PC-3 (cell line): Measurements from ENCODE around the gene TMX3.

Experiments
- CTCF ChIP-seq: fragments of 300-600 bp; sonication (generic); conservative IDR thresholded peaks from 2 replicates; pipeline ENCODE4 v1.5.1; 2017; ENCODE audit warnings: antibody characterized with exemption, low read depth, mild to moderate bottlenecking, low read length
- EZH2phosphoT487 ChIP-seq: fragments of 300-600 bp; sonication (generic); IDR thresholded peaks from 2 replicates; pipeline ENCODE4 v1.6.1; 2018; ENCODE audit warnings: mild to moderate bottlenecking, antibody characterized with exemption, low read length, borderline replicate concordance

GRCh38 chr18:68707646-68708045 lies 7.3 kb downstream of the TMX3 start:
- TF ChIP-seq EZH2phosphoT487 = no peak
- no peak for TF ChIP-seq CTCF
